ENCODE results near the gene PCDHAC1.
A peak's percentile ranks its signal among the peaks of the same experiment; 100 is the strongest.

Gene PCDHAC1

DNA sequence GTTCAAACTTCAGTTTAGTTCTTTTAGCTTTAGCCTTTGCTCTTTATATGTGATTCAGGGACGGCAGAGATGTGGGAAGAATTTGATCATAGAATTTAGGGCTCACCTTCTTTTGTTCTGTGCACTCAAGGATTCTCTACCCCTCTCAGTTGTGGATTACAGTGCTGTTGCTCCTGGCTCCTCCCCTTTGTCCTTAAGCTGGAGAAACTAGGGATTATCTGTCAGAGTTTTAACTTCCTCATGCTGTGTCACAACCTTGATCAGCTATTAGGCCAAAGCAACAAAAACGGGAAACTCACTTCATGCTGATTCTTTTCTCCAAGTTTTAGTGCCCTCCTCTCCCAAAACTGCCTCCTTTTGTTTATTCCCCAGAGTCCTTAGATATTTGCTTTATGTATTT, 27.1 kb downstream of the PCDHAC1 start:
- no peak for DNase-seq (ENCODE audit: insufficient read length, low spot score)
- TF ChIP-seq, protein P1, sequence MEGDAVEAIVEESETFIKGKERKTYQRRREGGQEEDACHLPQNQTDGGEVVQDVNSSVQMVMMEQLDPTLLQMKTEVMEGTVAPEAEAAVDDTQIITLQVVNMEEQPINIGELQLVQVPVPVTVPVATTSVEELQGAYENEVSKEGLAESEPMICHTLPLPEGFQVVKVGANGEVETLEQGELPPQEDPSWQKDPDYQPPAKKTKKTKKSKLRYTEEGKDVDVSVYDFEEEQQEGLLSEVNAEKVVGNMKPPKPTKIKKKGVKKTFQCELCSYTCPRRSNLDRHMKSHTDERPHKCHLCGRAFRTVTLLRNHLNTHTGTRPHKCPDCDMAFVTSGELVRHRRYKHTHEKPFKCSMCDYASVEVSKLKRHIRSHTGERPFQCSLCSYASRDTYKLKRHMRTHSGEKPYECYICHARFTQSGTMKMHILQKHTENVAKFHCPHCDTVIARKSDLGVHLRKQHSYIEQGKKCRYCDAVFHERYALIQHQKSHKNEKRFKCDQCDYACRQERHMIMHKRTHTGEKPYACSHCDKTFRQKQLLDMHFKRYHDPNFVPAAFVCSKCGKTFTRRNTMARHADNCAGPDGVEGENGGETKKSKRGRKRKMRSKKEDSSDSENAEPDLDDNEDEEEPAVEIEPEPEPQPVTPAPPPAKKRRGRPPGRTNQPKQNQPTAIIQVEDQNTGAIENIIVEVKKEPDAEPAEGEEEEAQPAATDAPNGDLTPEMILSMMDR (IDR thresholded peaks at IDR 0.05; ENCODE audit: insufficient read depth, missing control alignments): no peak
- FAIRE-seq: no peak

DNA sequence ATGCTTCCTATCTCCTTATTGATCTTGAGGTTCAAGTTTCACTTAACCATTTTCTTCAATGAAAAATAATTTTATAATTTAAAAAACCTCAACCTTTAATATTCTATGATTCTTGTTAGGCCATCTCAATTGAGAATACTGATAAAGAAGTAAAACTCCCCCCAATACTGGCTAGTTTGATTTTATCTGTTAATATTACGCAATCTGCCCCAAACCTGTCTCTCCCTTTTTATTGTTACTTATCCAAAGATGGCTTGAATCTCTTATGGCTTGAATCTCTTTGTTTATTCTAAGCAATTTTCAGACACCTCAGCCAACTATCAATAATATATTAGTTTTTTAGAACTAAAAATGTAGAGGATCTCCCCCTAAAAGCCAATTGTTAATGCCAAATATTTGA, 36.1 kb downstream of the PCDHAC1 start:
- DNase-seq (ENCODE audit: insufficient read length, low spot score): no peak
- FAIRE-seq: no peak
- TF ChIP-seq, protein P1 (IDR thresholded peaks at IDR 0.05; ENCODE audit: insufficient read depth, missing control alignments): no peak

DNA sequence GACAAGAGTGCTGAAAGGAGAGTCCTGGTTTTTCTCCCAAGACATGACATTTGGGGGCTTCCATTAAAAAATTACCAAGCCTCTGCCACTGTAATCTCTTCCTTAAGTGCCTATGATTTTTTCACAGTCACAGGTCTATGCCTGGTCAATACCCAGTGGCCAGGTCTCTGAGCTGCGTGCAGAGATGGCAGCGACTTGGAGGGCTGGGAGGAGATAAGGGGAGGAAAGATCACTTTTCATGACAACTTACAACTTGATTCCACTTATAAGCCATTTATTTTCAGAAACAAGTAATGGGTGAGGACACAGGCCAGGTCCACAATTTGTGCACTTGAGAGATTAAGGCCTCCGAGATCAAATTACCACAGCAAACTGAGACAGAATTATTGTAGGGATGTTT, 38.3 kb downstream of the PCDHAC1 start:
- TF ChIP-seq, protein P1 (IDR thresholded peaks at IDR 0.05; ENCODE audit: insufficient read depth, missing control alignments): no peak
- no peak for DNase-seq (ENCODE audit: insufficient read length, low spot score)
- FAIRE-seq: no peak

DNA sequence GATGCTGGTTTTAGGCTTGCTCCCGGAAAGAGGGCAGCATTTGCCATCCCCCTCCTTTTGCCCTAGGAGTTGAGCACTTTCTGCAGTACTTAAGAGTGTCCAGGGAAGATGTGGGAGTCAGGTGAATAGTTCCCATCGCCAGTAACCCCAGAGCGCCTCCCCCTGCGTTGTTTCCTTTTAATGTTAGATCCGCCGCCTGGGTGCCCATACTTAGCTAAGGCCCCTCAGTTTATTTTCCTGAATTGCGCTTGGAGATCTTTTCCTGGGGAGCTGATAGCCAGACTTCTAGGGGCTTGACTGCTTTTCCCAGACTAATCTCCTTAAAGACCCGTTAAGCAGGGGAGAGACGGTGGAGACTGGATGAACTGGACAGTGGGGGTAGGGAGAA, 39.8 kb downstream of the PCDHAC1 start:
- peak; percentile 42 for DNase-seq (ENCODE audit: insufficient read length, low spot score)
- FAIRE-seq: no peak
- TF ChIP-seq, protein P1 (IDR thresholded peaks at IDR 0.05; ENCODE audit: insufficient read depth, missing control alignments): no peak

DNA sequence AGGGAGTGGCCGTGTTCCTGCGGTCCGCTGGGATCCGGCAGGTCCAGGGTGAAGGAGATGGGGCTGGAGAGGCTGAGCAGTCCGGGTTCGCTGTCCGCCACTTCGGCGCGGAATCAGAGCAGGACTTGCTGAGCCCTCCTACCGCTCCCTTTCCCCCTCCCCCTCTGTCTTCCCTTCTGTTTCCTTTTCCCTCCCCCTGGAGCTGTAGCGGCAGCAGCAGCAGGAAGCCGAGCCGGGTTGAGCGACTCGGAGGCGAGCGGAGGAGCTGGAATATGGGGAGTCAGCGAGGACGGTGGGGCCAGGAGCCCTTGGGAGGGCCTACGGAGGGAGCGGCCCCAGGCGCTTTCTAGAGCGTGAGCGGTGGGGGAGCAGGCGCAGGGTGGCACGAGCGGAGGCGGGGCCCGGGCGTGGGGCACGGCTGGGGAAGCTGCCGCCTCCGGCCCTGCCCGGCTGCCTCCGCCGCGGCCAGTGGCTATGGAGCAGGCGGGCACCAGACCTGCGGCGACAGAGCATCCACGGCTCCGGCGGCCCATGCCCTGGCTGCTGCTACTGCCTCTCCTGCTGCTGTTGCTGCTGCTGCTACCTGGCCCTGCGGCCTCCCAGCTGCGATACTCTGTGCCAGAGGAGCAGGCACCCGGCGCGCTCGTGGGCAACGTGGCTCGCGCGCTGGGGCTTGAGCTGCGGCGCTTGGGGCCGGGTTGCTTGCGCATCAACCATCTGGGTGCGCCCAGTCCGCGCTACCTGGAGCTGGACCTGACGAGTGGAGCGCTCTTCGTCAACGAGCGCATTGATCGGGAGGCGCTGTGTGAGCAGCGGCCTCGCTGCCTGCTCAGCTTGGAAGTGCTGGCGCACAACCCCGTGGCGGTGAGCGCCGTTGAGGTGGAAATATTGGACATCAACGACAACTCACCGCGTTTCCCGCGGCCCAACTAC, 40.5 kb downstream of the PCDHAC1 start, which contains the start of gene PCDHAC2:
PCDHAC2 (plus strand) TSS at position 184 of the 933 bp plus-strand sequence; CDS start at position 475, 291 bp downstream.
- FAIRE-seq: no peak
- TF ChIP-seq, protein P1 (IDR thresholded peaks at IDR 0.05; ENCODE audit: insufficient read depth, missing control alignments): no peak
- peak; percentile 40 for DNase-seq (ENCODE audit: insufficient read length, low spot score)

DNA sequence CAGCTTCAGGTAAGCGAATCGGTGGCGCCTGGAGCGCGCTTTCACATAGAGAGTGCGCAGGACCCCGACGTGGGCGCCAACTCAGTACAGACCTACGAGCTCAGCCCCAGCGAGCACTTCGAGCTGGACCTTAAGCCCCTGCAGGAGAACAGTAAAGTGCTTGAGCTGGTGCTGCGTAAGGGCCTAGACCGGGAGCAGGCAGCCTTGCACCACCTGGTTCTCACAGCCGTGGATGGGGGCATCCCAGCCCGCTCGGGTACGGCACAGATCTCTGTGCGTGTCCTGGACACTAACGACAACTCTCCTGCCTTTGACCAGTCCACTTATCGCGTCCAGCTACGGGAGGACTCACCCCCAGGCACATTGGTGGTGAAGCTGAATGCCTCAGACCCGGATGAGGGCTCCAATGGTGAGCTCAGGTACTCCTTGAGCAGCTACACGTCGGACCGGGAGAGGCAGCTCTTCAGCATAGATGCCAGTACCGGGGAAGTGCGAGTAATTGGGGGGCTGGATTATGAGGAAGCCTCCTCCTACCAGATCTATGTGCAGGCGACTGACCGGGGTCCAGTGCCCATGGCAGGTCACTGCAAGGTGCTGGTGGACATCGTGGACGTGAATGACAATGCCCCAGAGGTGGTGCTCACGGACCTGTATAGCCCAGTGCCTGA, 41.3 kb downstream of the PCDHAC1 start:
- TF ChIP-seq, protein P1 (IDR thresholded peaks at IDR 0.05; ENCODE audit: insufficient read depth, missing control alignments): no peak
- FAIRE-seq (no peak), DNase-seq (ENCODE audit: insufficient read length, low spot score) (no peak)

Data from D721Med (cell line).